Mammary epithelial cell (primary cell): Measurements from ENCODE around the gene KCNJ16.

Source experiments
- EZH2 ChIP-seq: IDR thresholded peaks from 2 replicates; pipeline ENCODE4 v1.6.1; 2012; ENCODE audit warnings: low read length, inconsistent platforms, borderline replicate concordance
- TF ChIP-seq, protein P1 (sequence below), 2 donors: IDR thresholded peaks in 1 of 2; conservative IDR thresholded peaks in 1 of 2; 2 replicates each; pipeline ENCODE4 v1.5.1; 2011 to 2012; ENCODE audit warnings: inconsistent platforms in 2 of 2, low read length in 2 of 2, mild to moderate bottlenecking in 2 of 2, control low read depth in 1 of 2, low read depth in 1 of 2; ENCODE audit not compliant: insufficient read depth in 1 of 2; ENCODE audit errors: extremely low read depth in 1 of 2

DNA sequence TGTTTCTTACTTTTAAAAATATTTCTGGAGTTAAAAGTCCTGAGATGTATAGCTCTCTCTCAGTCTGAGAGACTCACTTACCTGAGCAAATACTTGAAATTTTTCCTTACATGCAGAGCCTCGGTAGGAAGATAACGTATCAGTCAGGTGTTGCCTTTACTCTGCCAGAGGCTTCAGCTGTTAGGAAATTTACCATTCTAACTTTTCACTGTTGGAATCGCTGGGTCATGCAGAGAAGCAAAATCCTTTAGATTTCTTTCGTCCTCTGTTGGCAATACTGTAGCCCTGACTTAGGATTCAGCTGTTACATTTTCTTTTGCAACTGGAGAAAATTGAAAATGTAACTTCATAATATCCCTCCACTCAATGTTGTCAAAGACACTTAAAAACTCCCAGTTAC, 20.0 kb upstream of the KCNJ16 start:
- TF ChIP-seq, protein P1, sequence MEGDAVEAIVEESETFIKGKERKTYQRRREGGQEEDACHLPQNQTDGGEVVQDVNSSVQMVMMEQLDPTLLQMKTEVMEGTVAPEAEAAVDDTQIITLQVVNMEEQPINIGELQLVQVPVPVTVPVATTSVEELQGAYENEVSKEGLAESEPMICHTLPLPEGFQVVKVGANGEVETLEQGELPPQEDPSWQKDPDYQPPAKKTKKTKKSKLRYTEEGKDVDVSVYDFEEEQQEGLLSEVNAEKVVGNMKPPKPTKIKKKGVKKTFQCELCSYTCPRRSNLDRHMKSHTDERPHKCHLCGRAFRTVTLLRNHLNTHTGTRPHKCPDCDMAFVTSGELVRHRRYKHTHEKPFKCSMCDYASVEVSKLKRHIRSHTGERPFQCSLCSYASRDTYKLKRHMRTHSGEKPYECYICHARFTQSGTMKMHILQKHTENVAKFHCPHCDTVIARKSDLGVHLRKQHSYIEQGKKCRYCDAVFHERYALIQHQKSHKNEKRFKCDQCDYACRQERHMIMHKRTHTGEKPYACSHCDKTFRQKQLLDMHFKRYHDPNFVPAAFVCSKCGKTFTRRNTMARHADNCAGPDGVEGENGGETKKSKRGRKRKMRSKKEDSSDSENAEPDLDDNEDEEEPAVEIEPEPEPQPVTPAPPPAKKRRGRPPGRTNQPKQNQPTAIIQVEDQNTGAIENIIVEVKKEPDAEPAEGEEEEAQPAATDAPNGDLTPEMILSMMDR (conservative IDR thresholded peaks at IDR 0.05 in 1 of 2, IDR thresholded peaks at IDR 0.05 in 1 of 2; ENCODE audit: extremely low read depth in 1 of 2, insufficient read depth in 1 of 2, low read depth in 1 of 2, low read length in 2 of 2): no peak
- no peak for TF ChIP-seq EZH2
